ENCODE measurements around the gene EXOC2.
A peak's percentile ranks its signal among the peaks of the same experiment; 100 is the strongest.
"Not testable (repeated sequence)": the region's sequence is repeated elsewhere in the genome, so short reads cannot be mapped to it uniquely, and the experiment has no call there.

EXOC2 gene

GRCh38 chr6:708237-708598, 15.3 kb upstream of the EXOC2 start:
- no peak for DNase-seq

GRCh38 chr6:707576-708236, 14.8 kb upstream of the EXOC2 start:
- no peak for DNase-seq

DNA sequence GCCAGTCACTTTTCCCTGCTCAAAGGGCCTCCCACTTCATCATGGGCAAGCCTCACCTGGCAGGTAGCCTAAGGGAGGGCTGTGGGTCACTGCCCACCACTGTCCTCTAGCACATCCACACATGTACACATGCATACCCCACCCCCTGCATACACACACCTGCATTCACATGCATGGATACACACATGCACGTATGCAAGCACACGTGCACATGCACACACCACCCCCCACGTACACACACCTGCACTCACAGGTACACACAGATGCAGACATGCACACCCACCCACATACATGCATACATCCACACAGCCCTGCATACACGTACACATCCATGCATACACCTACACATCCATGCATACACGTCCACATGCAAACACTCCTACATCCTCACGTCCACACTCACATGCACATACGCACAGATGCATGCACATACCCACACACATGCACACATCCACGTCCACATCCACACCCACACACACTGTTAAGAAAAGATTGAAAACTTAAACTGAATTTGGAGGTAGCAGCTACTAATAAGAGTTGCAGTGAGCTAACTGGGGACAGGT, 14.0 kb upstream of the EXOC2 start:
- no peak for DNase-seq

DNA sequence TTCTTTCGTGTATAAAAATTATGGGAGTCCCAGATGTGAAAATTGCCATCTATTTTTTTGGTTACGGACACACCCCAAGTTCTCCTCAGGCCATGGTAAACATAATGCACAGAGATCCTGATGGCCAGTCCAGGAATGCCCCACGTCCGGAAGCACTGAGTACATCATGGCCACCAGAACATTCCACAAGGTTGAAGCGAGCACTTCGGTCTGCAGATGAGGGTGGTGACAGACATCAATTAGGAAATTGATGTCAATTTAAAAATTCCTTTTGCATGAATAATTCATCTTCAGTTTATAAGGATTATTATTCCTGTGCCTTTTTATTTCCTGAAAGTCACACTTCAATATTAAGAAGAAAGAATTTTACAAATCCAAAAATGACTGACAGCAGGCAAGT, 13.2 kb upstream of the EXOC2 start:
- no peak for DNase-seq

GRCh38 chr6:705047-705446, 12.1 kb upstream of the EXOC2 start:
- DNase-seq: no peak

GRCh38 chr6:704046-704445, 11.1 kb upstream of the EXOC2 start:
- no peak for DNase-seq

DNA sequence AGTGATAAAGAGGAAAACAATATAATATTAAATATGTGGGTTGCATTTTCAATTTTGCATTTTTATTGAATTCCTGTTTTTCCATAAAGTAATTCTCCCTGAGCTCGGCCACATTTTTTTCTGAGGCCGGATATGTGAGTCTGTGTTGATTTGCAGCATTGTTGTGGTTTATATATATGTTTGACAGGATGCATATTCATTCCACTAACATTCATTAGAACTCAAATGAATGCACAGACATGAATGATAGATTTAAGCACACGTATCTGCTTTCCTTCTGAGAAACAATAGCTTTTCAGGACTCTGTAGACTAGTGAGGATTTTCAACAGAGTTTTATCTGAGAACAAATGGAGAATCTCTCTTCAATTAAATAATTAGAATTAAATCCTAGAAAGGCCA, 10.6 kb upstream of the EXOC2 start:
- DNase-seq: no peak

DNA sequence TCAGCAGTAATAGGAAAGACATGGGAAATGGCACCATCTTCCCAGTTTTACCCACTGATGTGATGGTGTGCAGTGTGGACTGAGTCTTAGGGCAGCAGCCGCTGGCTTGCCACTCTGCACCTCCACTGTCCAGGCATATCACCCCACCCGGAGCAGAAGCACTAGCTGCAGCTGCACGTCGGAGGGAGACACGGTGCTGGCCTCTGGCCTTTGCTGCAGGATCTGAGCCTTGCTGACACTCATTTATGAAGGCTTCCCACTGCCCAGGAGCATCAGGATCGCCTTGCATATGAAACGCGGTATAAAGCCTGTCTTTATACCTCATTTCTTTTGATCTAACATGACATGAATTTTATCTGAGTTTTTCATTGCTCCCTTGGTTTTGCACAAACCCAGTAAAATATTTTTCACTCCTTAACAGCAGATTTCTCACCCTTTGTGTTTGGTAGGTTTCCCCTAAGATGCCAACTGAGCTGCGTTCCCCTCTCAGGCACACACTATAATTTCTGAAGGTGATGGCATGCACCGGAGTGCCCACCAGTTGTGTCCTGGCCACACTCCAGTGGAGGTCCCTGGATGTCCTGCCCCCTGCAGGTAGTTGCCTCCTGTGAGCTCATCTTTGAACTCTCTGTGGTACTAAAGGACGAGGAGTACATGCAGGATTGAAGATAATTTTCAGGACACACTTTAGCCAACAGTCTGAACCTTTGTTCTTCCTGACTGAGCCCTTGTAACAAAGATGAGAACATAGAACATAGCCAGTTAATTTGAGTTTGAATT, 9.0 kb upstream of the EXOC2 start:
- no peak for DNase-seq

- no peak for DNase-seq
Observed at GRCh38 chr6:701215-701614, 8.3 kb upstream of the EXOC2 start.

GRCh38 chr6:700490-700889, 7.6 kb upstream of the EXOC2 start:
- no peak for DNase-seq

- DNase-seq: no peak
Observed at GRCh38 chr6:699319-699718, 6.4 kb upstream of the EXOC2 start.

DNA sequence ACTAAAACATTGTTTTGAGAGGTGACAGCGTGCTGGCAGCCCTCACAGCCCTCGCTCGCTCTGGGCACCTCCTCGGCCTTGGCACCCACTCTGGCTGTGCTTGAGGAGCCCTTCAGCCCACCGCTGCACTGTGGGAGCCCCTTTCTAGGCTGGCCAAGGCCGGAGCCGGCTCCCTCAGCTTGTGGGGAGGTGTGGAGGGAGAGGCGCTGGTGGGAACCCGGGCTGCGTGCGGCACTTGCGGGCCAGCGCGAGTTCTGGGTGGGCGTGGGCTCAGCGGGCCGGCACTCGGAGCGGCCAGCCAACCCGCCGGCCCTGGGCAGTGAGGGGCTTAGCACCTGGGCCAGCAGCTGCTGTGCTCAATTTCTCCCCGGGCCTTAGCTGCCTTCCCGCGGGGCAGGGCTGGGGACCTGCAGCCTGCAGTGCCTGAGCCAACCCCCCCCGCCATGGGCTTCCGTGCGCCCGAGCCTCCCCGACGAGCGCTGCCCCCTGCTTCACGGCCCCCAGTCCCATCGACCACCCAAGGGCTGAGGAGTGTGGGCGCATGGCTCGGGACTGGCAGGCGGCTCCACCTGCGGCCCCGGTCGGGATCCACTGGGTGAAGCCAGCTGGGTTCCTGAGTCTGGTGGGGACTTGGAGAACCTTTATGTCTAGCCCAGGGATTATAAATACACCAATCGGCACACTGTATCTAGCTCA, 1.6 kb upstream of the EXOC2 start:
- not testable (repeated sequence) for DNase-seq

- DNase-seq: no peak
Observed at GRCh38 chr6:693723-694009, 727 bp upstream of the EXOC2 start.

DNA sequence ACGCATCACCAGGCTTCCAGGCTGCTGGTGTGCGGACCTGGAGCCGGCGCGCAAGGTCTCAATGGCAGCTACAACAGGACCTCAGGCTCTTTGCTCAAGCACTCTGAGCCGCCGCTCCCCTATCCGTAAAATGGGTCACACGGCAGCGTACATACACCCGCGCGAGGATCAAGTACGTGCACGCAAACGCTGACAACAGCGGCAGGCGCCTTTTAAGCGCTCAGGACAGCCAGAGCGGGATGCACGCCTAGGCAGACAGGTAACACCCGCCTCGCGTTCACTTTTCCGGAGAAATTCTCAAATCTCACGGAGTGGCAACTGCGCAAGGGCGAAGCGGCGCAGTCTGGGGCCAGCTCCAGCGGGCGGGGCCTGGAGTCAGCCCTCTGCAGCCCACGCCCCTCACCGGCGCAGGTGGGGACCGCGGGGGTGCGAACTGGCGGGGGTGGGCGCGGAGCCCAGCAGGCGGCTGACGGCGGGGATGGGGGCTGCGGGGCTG, 535 bp downstream of the EXOC2 start:
- peak; percentile 73 to 82 for DNase-seq

DNA sequence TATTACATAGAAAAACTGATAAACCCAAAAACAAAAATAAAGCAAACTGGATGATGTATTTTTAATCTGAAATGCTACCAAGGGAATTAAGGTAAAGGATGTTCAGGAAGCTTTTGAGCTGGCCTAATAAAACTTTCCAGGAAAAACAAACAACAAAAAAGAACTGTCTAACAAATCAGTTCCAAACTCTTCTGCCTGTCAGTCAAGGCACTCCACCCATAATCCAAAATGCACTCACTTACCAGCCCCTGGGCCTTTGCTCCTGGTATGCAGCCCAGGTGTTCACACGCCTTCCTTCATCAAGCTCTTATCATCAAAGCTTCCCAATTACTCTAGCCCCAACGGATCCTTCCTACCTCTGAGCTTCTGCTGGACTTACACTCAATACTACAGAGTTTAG, 3.7 kb downstream of the EXOC2 start:
- DNase-seq: no peak

GRCh38 chr6:686497-686896, 6.4 kb downstream of the EXOC2 start:
- DNase-seq: no peak

DNA sequence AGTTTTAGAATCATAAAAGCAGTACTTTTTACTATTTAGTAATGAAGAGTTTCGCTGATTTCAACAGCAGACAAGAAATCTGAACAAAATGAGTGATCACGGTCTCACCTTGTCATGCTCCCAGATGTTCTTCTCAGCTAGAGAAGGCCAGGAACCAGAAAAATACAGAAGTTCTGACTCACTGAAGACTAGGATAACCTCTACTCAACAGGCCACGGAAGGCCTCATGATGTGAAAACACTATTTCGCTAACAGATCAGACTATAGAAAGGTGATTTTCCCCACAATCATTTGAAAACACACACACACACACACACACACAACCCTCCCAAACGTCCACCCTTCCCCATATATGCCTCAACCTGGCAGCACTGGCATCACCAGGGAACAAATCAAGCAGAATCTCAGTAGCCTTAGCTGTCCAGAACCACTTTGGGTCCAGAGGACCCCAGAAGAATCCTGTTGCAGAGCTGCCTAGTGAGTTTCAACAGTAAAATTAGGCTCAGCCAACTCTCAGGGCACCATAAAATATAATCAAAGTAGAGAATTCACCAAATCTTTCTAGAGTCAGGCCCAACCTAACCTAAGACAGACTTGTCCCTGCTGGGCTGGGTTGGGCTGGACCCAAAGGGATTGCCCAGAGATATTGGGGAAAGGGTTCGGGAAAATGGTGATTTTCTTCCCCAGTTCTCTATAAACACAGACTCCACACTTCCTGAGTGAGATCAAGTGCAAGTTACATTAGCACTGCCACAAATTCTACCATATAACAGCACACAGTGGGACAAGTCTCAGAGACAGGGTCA, 7.9 kb downstream of the EXOC2 start:
- no peak for DNase-seq

GRCh38 chr6:683742-684440, 9.0 kb downstream of the EXOC2 start:
- DNase-seq: no peak

- no peak for DNase-seq
Observed at GRCh38 chr6:680666-681340, 12.1 kb downstream of the EXOC2 start.

- no peak for DNase-seq
Observed at GRCh38 chr6:680251-680650, 12.7 kb downstream of the EXOC2 start.

DNA sequence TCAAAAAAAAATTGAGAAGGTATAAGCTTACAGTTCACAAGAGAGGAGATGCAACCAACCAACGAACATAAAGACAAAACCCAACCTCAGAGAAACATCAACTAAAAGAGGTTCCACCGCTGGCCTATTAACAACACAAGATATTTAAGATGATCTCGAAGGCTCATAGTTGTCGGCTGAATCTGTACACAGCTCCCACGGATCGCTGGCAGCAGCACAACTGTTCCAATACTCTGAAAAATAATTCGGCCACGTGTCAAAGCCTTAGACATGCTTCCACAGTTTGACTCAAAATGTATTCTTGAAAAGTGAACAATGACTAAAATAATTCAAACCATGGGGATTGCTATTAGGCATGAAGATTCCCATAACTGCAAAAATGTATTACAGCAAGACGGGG, 13.7 kb downstream of the EXOC2 start:
- no peak for DNase-seq

- DNase-seq: no peak
Observed at GRCh38 chr6:678520-678919, 14.4 kb downstream of the EXOC2 start.
